NAMALWA (cell line): ENCODE measurements around the gene RUBCNL.

Experiments used
- DNase-seq: peaks from one replicate; pipeline ENCODE4 v3.0.0-alpha.2; 2015; ENCODE audit warnings: low spot score

The RUBCNL gene

GRCh38 chr13:46341112-46341711 is 45.8 kb downstream of the RUBCNL start:
- no peak for DNase-seq

- no peak for DNase-seq
Observed at GRCh38 chr13:46340631-46341111, 46.4 kb downstream of the RUBCNL start.

GRCh38 chr13:46340011-46340410 is 47.0 kb downstream of the RUBCNL start:
- DNase-seq, result peak; percentile 17

- peak; percentile 45 for DNase-seq
Observed at GRCh38 chr13:46339035-46339666, 47.9 kb downstream of the RUBCNL start.

DNA sequence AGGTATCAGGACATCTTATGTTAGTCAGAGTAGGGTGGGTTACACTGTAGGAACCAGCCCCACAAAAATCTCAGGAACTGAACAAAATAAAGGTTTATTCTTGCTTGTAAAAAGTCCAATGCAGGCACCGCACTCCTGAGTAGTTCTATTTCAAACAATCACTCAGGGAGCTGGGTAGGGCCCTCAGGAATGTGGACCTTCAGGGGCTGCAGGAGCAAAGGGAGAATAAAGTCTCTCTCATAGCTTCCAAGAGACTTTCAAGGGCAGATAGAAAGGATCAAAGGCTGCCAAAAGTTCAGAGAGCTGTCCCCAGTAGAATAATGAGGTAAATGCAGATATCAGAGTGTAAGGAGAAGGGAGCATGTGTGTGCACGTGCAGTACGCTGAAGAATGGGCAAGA is 49.4 kb downstream of the RUBCNL start:
- DNase-seq, result no peak

GRCh38 chr13:46334035-46334822 is 52.8 kb downstream of the RUBCNL start:
- DNase-seq, result peak; percentile 37

DNA sequence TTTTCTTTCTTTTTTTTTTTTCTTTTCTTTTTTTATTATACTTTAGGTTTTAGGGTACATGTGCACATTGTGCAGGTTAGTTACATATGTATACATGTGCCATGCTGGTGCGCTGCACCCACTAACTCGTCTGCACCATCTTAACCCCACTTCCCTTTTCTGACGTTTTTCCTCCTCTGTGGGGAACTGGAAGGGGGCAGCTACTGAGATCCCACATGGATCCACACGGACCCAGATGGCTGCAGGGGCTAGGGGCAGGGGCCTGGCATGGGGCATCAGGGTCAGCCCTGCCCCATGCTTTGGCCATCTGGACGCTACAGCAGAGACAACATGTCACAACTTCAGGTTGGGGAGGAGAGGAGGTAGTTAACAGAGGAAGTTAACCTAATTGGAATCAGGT is 54.3 kb downstream of the RUBCNL start:
- peak; percentile 6 for DNase-seq

- no peak for DNase-seq
Observed at GRCh38 chr13:46329624-46330023, 57.4 kb downstream of the RUBCNL start.

GRCh38 chr13:46327246-46327645 is 59.8 kb downstream of the RUBCNL start:
- no peak for DNase-seq

GRCh38 chr13:46324976-46325375 is 62.1 kb downstream of the RUBCNL start:
- no peak for DNase-seq

- peak; percentile 87 for DNase-seq
Observed at GRCh38 chr13:46321494-46322225, 65.4 kb downstream of the RUBCNL start.

DNA sequence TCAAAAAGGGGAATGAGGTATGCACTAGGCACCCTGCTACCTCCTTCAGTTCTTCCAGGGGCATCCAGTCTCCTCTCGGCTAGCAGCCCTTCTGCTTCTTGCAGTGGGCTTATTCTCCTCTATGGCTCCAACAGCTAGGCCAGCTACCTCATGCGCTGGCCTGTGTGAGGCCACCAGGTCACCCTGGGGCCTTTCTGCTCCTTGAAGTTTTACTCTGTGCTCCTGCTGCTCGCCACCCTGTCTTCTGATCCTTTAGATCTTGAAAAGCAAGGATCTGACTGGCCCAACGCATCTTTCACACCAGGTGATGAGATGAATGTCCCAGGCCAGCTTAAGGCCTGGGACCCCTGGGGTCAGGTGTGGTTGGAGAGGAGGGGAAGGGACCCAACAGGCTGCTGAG is 66.2 kb downstream of the RUBCNL start:
- no peak for DNase-seq

- DNase-seq, result no peak
Observed at GRCh38 chr13:46320406-46320805, 66.6 kb downstream of the RUBCNL start.

DNA sequence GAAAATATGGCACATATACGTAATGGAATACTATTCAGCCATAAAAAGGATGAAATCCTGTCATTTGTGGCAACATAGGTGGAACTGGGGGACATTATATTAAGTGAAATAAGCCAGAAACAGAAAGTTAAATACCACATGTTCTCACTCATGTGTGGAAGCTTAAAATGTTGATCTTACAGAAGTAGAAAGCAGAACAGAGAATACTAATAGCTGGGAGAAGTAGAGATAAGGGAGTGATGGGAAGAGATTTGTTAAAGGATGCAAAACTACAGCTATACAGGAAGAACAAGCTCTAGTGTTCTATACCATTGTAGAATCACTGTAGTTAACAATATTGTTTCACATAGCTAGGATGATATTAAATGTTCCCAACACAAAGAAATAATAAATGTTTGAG is 68.1 kb downstream of the RUBCNL start:
- no peak for DNase-seq

- DNase-seq, result no peak
Observed at GRCh38 chr13:46317120-46317519, 69.9 kb downstream of the RUBCNL start.

DNA sequence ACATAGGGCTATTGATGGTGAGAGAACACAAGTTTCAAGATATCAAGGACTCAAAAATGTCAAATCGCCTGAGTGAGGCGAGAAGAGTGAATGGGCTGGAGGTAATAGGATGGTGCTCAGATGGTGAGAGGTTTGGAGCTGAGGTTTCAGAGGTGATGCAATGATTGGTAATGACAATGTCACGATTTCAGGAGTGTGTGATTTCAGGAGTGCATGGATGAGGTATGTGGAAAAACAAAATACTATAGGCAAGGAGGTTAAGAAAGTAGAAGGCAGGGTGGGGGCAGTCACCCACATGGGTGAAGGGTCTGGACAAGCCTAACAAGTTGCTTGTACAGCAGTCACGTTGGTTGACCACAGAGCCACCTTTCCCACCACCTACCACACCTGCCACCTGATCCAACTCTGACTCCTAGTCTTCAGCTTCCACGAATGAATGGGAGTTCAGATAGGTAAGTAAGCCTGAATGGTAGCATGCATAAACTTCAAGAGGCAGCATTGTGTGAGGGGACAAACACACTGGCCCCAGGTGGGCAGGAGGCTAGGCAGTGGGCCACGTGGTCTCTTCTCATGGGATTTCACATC is 71.5 kb downstream of the RUBCNL start:
- no peak for DNase-seq

DNA sequence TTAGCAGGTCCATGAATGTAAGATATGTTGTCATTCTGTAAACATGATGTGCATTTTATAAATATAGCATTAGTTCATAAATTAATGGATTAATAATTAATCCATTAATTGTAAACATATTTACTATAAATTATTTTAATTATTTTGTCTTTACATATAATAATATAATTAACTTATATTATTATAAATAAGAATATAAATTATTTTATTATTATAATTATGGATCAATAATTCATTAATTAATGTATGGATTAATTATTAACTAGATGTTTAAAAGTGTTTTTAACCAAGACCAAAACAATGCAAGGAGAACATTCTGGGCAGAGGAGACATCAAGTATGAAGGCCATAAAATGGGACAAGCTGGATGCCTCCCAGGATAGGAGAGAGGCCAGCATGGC is 72.0 kb downstream of the RUBCNL start:
- DNase-seq, result no peak

- no peak for DNase-seq
Observed at GRCh38 chr13:46314587-46314986, 72.5 kb downstream of the RUBCNL start.

DNA sequence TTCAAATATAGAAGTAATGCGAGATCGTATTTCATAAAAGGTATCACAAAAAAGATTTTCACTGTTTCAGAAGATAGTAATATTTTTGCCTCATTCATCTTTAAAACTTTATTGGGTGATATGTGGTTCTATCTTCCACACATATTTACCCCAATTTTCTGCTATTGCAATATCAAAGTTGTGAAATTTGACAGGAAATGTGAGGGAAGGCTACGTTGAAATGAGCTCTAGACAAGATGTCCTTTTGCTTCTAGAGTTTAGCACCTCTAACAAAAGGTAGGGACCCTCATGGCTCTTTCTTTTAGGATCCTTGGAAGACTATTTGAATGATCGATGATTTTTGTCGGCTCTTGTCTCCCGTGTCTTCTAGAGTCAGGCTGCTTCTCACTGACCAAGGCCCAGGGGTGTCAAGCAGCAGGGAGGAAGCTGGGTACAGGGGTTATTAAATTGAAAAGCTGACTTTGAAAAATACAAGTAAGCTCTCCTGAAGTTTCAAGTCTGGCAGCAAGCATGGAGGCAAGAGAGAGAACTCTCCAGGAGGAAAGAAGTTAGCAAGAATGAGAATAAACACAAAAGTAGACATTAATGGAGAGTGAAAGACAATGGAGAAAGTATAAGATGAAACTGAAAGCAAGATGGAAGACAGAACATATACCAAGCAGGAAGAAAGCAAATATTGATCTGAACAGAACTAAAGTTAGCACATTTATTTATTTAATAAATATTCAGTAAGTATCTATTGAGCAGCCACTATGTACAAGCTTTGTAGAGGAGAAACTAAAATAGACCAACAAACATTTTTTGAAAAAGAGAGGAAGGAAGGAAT is 73.4 kb downstream of the RUBCNL start:
- DNase-seq, result no peak

GRCh38 chr13:46313024-46313423 is 74.0 kb downstream of the RUBCNL start:
- DNase-seq, result no peak

DNA sequence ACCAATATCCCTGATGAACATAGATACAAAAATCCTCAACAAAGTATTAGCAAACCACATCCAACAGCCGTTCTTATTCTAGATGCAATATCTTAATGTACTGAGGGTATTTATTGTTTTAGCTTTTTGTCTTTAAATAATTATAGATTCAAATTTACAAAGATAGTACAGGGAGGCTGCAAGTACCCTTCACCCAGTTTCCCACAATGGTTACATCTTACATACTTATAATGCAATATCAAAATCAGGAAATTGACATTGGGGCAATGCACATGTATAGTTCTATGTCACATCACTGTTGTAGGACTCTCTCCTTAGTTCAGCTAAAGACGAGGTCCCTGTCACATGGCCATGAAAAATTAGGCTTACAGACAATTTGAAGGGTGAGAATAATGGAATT is 75.8 kb downstream of the RUBCNL start:
- no peak for DNase-seq
